Measurements from ENCODE around the gene AHNAK2.

AHNAK2 gene

DNA sequence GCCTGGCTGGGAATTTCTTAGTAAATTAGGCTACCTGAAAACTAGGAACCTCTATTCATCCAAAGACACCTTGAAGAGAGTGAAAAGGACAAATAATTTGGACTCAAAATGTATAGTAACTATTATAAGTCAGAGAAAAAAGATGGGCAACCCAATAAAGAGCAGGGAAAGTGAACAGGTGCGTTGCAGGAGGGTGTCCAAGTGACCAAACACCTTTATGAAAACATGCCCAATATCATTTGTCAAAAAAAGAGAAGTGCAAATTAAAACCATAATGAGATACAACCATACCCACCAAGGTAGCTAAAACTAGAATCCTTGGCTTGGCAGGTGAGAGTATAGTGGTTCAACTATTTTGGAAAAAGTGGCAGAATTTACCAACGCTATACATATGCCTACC, 78.4 kb downstream of the AHNAK2 start:
- Histone ChIP-seq H4K8ac (ENCODE audit: low read depth, low read length) (no peak overlapping the region), H2BK5ac (ENCODE audit: low read length) (no peak overlapping the region), H3K18ac (ENCODE audit: low read length) (no peak overlapping the region), H3K27me3 (ENCODE audit: control insufficient read depth in 3 of 3, insufficient read depth in 3 of 3, low read depth in 1 of 3, low read length in 3 of 3) (peaks cover 0 to 44% (median 0%) of the 10 kb centered on the region in 3 experiments), H4K91ac (ENCODE audit: low read depth, low read length, poor library complexity) (no peak overlapping the region), H3K9ac (ENCODE audit: low read depth, low read length, poor library complexity) (no peak overlapping the region), H3K4ac (ENCODE audit: low read length) (no peak overlapping the region), H2BK15ac (ENCODE audit: low read length) (no peak overlapping the region), H3K9me3 (replicated peaks in 1 of 2; ENCODE audit: control insufficient read depth in 2 of 2, insufficient read depth in 1 of 2, low read depth in 1 of 2, low read length in 2 of 2) (peaks cover 2 to 5% of the 10 kb centered on the region in 2 donors), H2AFZ (ENCODE audit: low read length) (no peak overlapping the region), H2AK5ac (ENCODE audit: low read depth, low read length) (no peak overlapping the region), H3K4me3 (ENCODE audit: low read length in 2 of 2) (no peak overlapping the region), H3K27ac (replicated peaks; ENCODE audit: low read length) (no peak overlapping the region), H2BK12ac (ENCODE audit: low read length) (no peak overlapping the region), H2BK120ac (ENCODE audit: low read depth, low read length) (no peak overlapping the region), H3K4me2 (ENCODE audit: insufficient read depth, low read length, poor library complexity, severe bottlenecking) (no peak overlapping the region), H3K79me1 (ENCODE audit: low read depth, low read length) (no peaks in the 10 kb centered on the region), H3K4me1 (ENCODE audit: control insufficient read depth in 2 of 2, insufficient read depth in 1 of 2, low read depth in 1 of 2, low read length in 2 of 2) (no peaks in the 10 kb centered on the region), H3K14ac (ENCODE audit: low read length) (no peak overlapping the region), H3K36me3 (replicated peaks in 1 of 2; ENCODE audit: control insufficient read depth in 2 of 2, insufficient read depth in 2 of 2, low read length in 2 of 2) (no peaks in the 10 kb centered on the region), H3K23ac (ENCODE audit: low read depth, low read length, poor library complexity) (no peak overlapping the region)
- no CpG with 5 or more reads among the region's 2 CpGs for WGBS, 2 donors (ENCODE audit: extremely low coverage in 2 of 2, insufficient read length in 2 of 2, insufficient replicate concordance in 1 of 2)
- DNase-seq (ENCODE audit: low spot score) = no peak

DNA sequence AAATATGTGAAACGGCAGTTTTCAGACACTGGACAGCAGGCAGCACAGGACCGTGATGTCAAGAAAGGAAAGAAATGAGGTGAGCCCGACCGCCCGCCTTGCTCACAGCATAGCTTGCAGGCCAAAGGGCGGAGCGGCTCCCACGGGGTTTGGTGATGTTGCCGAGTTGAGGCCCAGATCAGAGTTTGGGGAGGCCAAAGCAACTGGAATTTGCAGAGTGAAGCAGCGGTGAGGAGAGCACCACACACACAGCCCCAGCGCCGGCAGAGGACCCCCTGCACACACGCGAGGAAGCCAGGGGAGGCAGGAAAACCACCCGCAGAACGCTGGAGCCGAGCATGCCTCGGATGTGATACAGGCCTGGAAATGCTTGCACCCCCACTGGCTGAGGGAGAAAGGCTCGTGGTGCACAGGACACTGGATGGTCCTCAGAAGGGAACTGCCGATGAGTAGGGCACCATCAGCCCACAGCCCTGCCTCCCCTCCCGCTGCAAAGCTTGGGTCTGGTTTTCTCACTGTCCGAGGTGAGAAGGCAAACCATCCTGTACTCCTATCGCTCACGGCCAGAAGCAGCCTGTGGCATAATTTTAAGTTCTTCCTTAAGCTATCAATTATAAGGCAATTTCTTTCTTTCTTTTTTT, 79.2 kb downstream of the AHNAK2 start:
- H3K23ac ChIP-seq (ENCODE audit: low read depth, low read length, poor library complexity) = peak overlapping the region; percentile 89
- H2BK5ac ChIP-seq (ENCODE audit: low read length) = no peak overlapping the region
- no peak overlapping the region for H2BK120ac ChIP-seq (ENCODE audit: low read depth, low read length)
- H2BK15ac ChIP-seq (ENCODE audit: low read length) = peak overlapping the region; percentile 39
- no peak overlapping the region for H3K4me2 ChIP-seq (ENCODE audit: insufficient read depth, low read length, poor library complexity, severe bottlenecking)
- peak overlapping the region; percentile 42 for H2AK5ac ChIP-seq (ENCODE audit: low read depth, low read length)
- H3K18ac ChIP-seq (ENCODE audit: low read length) = peak overlapping the region; percentile 74
- peak overlapping the region; percentile 51 for H2AFZ ChIP-seq (ENCODE audit: low read length)
- H3K9me3 ChIP-seq (replicated peaks in 1 of 2; ENCODE audit: control insufficient read depth in 2 of 2, insufficient read depth in 1 of 2, low read depth in 1 of 2, low read length in 2 of 2) = peaks cover 2 to 5% of the 10 kb centered on the region in 2 donors
- no peak overlapping the region for H3K4ac ChIP-seq (ENCODE audit: low read length)
- peak overlapping the region; percentile 49 for H2BK12ac ChIP-seq (ENCODE audit: low read length)
- H3K14ac ChIP-seq (ENCODE audit: low read length) = peak overlapping the region; percentile 84
- H3K4me3 ChIP-seq (ENCODE audit: low read length in 2 of 2) = no peak overlapping the region
- WGBS, 2 donors (ENCODE audit: extremely low coverage in 2 of 2, insufficient read length in 2 of 2, insufficient replicate concordance in 1 of 2) = no CpG with 5 or more reads among the region's 24 CpGs
- H3K4me1 ChIP-seq (ENCODE audit: control insufficient read depth in 2 of 2, insufficient read depth in 1 of 2, low read depth in 1 of 2, low read length in 2 of 2) = no peaks in the 10 kb centered on the region
- H3K36me3 ChIP-seq (replicated peaks in 1 of 2; ENCODE audit: control insufficient read depth in 2 of 2, insufficient read depth in 2 of 2, low read length in 2 of 2) = no peaks in the 10 kb centered on the region
- no peak overlapping the region for H4K8ac ChIP-seq (ENCODE audit: low read depth, low read length)
- no peak overlapping the region for H3K9ac ChIP-seq (ENCODE audit: low read depth, low read length, poor library complexity)
- H3K27me3 ChIP-seq (ENCODE audit: control insufficient read depth in 3 of 3, insufficient read depth in 3 of 3, low read depth in 1 of 3, low read length in 3 of 3) = peaks cover 0 to 36% (median 0%) of the 10 kb centered on the region in 3 experiments
- H3K27ac ChIP-seq (replicated peaks; ENCODE audit: low read length) = no peak overlapping the region
- H4K91ac ChIP-seq (ENCODE audit: low read depth, low read length, poor library complexity) = no peak overlapping the region
- no peak for DNase-seq (ENCODE audit: low spot score)
- no peaks in the 10 kb centered on the region for H3K79me1 ChIP-seq (ENCODE audit: low read depth, low read length)

DNA sequence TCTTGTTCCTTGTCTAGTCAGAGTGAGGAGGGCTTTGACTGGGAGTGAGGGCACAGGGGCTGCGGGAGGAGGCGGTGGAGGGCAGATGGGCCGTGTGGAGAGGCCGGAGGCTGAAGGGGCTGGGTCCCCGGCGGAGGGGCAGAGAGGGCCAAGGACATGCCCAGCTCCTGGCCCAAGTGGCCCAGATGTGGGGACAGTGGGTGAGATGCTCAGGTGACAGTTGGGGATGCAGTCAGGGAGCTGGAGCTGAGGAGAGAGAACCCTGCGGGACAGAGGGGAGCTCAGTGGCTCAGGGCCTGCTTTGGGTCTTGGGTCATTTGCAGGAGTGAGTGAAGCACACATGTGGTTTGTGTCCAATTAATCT, 80.0 kb downstream of the AHNAK2 start:
- WGBS, 2 donors (ENCODE audit: extremely low coverage in 2 of 2, insufficient read length in 2 of 2, insufficient replicate concordance in 1 of 2) = no CpG with 5 or more reads among the region's 7 CpGs
- Histone ChIP-seq H2BK120ac (ENCODE audit: low read depth, low read length) (no peak overlapping the region), H3K9ac (ENCODE audit: low read depth, low read length, poor library complexity) (no peak overlapping the region), H2AK5ac (ENCODE audit: low read depth, low read length) (no peak overlapping the region), H3K27me3 (ENCODE audit: control insufficient read depth in 3 of 3, insufficient read depth in 3 of 3, low read depth in 1 of 3, low read length in 3 of 3) (peaks cover 0 to 28% (median 0%) of the 10 kb centered on the region in 3 experiments), H3K4ac (ENCODE audit: low read length) (no peak overlapping the region), H3K79me1 (ENCODE audit: low read depth, low read length) (no peaks in the 10 kb centered on the region), H2BK15ac (ENCODE audit: low read length) (peak overlapping the region; percentile 26), H4K91ac (ENCODE audit: low read depth, low read length, poor library complexity) (no peak overlapping the region), H3K36me3 (replicated peaks in 1 of 2; ENCODE audit: control insufficient read depth in 2 of 2, insufficient read depth in 2 of 2, low read length in 2 of 2) (no peaks in the 10 kb centered on the region), H4K8ac (ENCODE audit: low read depth, low read length) (no peak overlapping the region), H3K4me3 (ENCODE audit: low read length in 2 of 2) (no peak overlapping the region), H2BK12ac (ENCODE audit: low read length) (no peak overlapping the region), H3K18ac (ENCODE audit: low read length) (peak overlapping the region; percentile 76), H3K9me3 (replicated peaks in 1 of 2; ENCODE audit: control insufficient read depth in 2 of 2, insufficient read depth in 1 of 2, low read depth in 1 of 2, low read length in 2 of 2) (peaks cover 0 to under 1% of the 10 kb centered on the region in 2 donors), H3K14ac (ENCODE audit: low read length) (peak overlapping the region; percentile 71), H2AFZ (ENCODE audit: low read length) (no peak overlapping the region), H2BK5ac (ENCODE audit: low read length) (no peak overlapping the region), H3K23ac (ENCODE audit: low read depth, low read length, poor library complexity) (no peak overlapping the region), H3K27ac (replicated peaks; ENCODE audit: low read length) (no peak overlapping the region), H3K4me2 (ENCODE audit: insufficient read depth, low read length, poor library complexity, severe bottlenecking) (no peak overlapping the region), H3K4me1 (ENCODE audit: control insufficient read depth in 2 of 2, insufficient read depth in 1 of 2, low read depth in 1 of 2, low read length in 2 of 2) (no peaks in the 10 kb centered on the region)
- DNase-seq (ENCODE audit: low spot score) = no peak

DNA sequence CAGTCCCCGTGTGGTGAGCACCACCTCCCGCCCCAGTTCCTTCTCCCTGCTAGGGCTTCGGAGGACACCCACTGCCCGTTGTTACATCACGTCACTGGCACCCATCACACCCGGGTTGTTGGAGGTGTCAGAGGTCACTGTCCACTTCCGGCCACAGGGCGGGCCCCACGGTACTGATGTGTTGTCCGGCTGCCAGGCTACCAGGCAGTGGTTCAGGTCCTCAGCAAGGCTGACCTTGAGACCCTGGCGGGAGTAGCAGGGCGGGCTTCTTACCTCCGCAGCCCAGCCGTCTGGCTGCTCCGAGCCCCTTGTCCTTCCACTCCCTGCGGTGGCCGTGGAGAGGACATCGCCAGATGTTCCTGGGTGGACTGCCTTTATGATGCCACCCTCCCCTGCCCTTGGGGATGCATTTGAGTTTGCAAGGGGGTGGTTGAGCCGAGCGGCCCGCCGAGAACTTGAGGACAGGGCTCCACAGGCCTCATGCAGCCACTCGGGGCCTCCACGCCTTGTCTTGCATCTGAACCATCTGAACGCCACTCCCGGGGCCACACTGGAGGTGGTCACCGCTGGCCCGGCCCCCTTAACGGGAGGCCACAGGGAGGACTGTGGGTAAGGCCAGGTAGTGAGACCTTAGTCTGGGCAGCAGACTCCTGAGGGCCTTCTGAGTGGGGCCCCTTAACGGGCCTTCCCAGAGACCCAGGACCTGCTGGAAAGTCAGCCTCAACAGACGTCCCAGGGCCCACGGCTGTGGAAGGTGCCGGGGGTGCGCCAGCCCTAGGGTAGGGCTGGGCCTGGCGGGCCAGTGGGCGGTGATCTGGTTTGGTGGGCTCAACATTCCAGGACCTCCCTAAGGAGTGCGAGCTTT, 80.6 kb downstream of the AHNAK2 start:
- H3K4ac ChIP-seq (ENCODE audit: low read length) = no peak overlapping the region
- no peak overlapping the region for H4K8ac ChIP-seq (ENCODE audit: low read depth, low read length)
- H3K9ac ChIP-seq (ENCODE audit: low read depth, low read length, poor library complexity) = no peak overlapping the region
- H4K91ac ChIP-seq (ENCODE audit: low read depth, low read length, poor library complexity) = no peak overlapping the region
- H2BK5ac ChIP-seq (ENCODE audit: low read length) = peak overlapping the region; percentile 66
- no peak overlapping the region for H3K27ac ChIP-seq (replicated peaks; ENCODE audit: low read length)
- H3K23ac ChIP-seq (ENCODE audit: low read depth, low read length, poor library complexity) = no peak overlapping the region
- H2BK12ac ChIP-seq (ENCODE audit: low read length) = no peak overlapping the region
- H2AK5ac ChIP-seq (ENCODE audit: low read depth, low read length) = peak overlapping the region; percentile 6
- H3K36me3 ChIP-seq (replicated peaks in 1 of 2; ENCODE audit: control insufficient read depth in 2 of 2, insufficient read depth in 2 of 2, low read length in 2 of 2) = no peaks in the 10 kb centered on the region
- H3K27me3 ChIP-seq (ENCODE audit: control insufficient read depth in 3 of 3, insufficient read depth in 3 of 3, low read depth in 1 of 3, low read length in 3 of 3) = peaks cover 0 to 27% (median 0%) of the 10 kb centered on the region in 3 experiments
- WGBS, 2 donors (ENCODE audit: extremely low coverage in 2 of 2, insufficient read length in 2 of 2, insufficient replicate concordance in 1 of 2) = no CpG with 5 or more reads among the region's 37 CpGs
- H3K4me3 ChIP-seq (ENCODE audit: low read length in 2 of 2) = no peak overlapping the region
- no peaks in the 10 kb centered on the region for H3K79me1 ChIP-seq (ENCODE audit: low read depth, low read length)
- H3K4me1 ChIP-seq (ENCODE audit: control insufficient read depth in 2 of 2, insufficient read depth in 1 of 2, low read depth in 1 of 2, low read length in 2 of 2) = peaks cover 0 to 6% of the 10 kb centered on the region in 2 donors
- peak overlapping the region; percentile 26 for H2BK15ac ChIP-seq (ENCODE audit: low read length)
- H2BK120ac ChIP-seq (ENCODE audit: low read depth, low read length) = no peak overlapping the region
- H3K4me2 ChIP-seq (ENCODE audit: insufficient read depth, low read length, poor library complexity, severe bottlenecking) = no peak overlapping the region
- H3K9me3 ChIP-seq (replicated peaks in 1 of 2; ENCODE audit: control insufficient read depth in 2 of 2, insufficient read depth in 1 of 2, low read depth in 1 of 2, low read length in 2 of 2) = no peaks in the 10 kb centered on the region
- peak overlapping the region; percentile 71 for H3K14ac ChIP-seq (ENCODE audit: low read length)
- no peak overlapping the region for H3K18ac ChIP-seq (ENCODE audit: low read length)
- H2AFZ ChIP-seq (ENCODE audit: low read length) = no peak overlapping the region
- no peak for DNase-seq (ENCODE audit: low spot score)

Data from neuronal stem cell (in vitro differentiated cells).